HG03378 (cell line): ENCODE results near the gene LAGE3.

ENCODE experiments used
- ATAC-seq: cut with Tn5 transposase; IDR thresholded peaks from one replicate; pipeline ENCODE4 v1.9.1; 2021; ENCODE audit warnings: mild to moderate bottlenecking, moderate library complexity; ENCODE audit not compliant: unreplicated experiment

LAGE3 gene

GRCh38 chrX:154436374-154436982, 42.6 kb downstream of the LAGE3 start:
- ATAC-seq, result no peak

DNA sequence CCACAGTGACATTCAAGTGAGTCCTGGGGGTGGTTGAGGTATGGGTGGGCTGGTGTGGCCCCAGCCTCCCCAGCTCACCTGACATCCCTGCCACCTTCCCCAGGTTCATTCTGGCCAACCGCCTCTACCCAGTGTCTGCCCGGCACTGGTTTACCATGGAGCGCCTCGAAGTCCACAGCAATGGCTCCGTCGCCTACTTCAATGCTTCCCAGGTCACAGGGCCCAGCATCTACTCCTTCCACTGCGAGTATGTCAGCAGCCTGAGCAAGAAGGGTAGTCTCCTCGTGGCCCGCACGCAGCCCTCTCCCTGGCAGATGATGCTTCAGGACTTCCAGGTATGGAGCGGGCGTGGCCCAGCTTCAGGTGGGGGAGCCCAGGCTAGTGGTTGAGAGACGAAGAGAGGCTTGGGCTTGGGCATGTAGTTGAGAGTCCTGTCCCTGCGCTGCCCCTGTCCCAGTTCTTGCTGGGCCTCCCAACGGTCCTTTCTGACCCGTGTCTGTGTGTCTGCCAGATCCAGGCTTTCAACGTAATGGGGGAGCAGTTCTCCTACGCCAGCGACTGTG, 43.8 kb downstream of the LAGE3 start:
- no peak for ATAC-seq

GRCh38 chrX:154434394-154435168, 44.5 kb downstream of the LAGE3 start:
- ATAC-seq, result no peak

DNA sequence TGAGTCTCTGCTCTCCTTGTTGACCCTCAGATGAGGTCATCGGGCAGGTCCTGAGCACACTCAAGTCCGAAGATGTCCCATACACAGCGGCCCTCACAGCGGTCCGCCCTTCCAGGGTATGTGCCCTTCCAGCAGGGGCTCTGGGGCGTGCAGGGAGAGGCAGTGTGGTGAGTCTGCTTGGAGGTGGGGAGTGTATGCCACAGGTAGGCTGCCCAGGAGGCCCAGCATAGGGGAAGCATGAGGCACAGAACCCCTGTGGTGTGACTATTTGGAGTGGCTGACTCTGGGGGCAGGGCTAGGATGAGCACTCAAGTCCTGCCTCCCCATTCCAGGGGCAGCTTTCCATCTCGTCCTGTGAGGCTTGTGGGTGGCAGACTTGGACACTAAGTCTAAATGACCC, 45.5 kb downstream of the LAGE3 start:
- ATAC-seq, result no peak

DNA sequence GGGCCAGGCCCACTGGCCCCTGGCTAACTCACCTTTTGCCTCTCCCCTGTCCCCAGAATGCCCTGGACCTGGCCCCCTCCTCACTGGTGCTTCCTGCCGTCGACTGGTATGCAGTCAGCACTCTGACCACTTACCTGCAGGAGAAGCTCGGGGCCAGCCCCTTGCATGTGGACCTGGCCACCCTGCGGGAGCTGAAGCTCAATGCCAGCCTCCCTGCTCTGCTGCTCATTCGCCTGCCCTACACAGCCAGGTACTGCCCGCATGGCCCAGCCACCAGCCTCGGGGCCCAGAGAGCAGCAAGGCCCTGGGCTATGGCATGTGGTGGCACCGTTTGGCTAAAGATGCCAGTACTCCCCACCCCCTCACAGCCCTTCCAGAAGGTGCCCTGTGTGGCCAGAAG, 46.9 kb downstream of the LAGE3 start:
- no peak for ATAC-seq

GRCh38 chrX:154431341-154431740, 47.7 kb downstream of the LAGE3 start:
- ATAC-seq, result no peak

DNA sequence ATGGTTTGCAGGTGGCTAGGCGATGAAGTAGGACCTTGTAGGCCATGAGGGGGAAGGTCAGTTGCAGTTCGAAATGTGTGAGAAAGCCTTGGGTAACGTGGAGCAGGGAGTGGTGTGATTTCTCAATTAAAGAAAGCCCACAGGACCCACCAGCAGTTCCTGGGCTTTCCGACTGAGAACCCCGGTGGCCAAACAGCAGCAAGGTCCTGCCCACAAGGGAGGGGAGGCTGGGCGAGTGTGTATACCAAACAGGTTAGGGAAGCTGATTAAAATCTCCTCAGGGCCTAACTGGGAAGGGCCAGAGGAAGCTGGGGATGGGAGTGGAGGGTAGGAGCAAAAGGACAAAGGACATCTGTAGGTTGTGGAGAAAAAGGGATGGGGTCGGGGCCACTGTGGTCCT, 48.2 kb downstream of the LAGE3 start:
- ATAC-seq, result no peak

DNA sequence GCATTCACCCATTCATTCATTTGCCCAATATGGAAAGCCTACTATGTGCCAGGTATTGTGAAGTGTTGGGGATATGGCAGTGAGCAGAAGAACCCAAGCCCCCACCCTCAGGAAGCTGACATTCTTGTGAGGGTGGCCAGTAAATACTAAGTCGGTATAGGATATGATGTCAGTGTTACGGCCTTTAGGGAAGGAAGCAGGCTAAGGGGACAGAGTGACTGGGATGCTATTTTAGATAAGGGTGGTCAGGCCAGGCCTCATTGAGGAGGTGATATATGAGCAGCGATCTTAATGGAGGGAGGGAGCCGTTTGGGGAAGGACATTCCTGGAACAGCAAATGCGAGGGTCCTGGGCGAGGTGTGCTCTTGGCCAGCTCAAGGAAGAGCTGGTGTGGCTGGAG, 48.6 kb downstream of the LAGE3 start:
- ATAC-seq, result no peak

DNA sequence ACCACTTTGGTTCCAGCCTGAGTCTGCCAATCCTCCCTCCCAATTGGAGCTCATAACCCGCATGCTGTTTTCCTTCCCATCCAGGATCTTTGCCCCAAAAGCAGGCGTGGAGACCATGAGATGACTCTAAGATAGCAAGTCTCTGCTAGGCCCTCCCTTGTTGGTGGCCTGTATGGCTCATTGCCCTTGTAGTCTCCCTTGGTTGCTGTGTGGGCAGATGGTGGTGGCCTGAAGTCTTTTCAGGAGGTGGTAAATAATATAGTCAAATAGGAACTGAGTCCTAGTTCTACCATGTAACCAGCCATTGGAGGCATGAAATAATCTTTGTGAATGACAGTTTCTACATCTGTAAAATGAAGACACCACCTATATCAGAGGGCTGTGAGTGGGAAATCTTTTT, 49.4 kb downstream of the LAGE3 start:
- no peak for ATAC-seq

DNA sequence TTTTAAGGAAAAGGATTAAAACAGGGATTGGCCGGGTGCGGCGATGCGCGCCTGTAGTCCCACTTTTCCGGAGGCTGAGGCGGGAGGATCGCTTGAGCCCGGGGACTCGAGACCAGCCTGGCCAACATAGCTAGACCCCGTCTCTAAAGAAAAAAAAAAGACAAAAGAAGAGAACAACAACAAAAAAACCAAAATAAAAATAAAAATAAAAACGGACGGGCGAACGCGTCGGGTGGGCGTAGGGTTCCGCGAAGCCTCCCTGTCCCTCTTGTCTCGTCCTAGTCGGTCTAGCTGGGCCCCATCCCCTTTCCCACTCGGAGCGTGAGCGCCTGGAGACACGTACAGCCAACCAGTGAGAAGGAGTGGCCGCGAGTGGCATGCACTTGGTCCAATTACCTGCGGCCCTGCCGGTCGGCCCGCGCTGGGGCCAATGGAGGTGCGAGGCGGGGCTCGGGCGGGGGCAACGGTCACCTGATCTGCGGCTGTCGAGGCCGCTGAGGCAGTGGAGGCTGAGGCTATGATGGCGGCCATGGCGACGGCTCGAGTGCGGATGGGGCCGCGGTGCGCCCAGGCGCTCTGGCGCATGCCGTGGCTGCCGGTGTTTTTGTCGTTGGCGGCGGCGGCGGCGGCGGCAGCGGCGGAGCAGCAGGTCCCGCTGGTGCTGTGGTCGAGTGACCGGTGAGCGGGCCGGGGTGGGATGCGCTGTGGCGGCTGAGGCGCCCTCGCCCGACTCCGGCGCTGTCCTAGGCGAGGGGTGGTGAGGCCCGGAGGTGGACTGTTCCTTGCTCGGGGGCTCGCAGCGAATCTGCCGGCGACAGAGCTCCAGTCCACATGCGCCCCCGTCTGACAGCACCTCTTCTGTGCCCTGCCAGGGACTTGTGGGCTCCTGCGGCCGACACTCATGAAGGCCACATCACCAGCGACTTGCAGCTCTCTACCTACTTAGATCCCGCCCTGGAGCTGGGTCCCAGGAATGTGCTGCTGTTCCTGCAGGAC, 50.6 kb downstream of the LAGE3 start, which contains the start of gene ATP6AP1:
Gene ATP6AP1 (plus strand): TSS at position 502 of the 996 bp plus-strand sequence. CDS start 16 bp downstream, at position 518.
- peak; percentile 78 for ATAC-seq
